Activated T-cell treated with anti-CD3 and anti-CD28 coated beads, Interleukin-2, amount 50 U/mL, for 72 hours (primary cell): ENCODE data around the gene LCA5L. TPM values are rescaled to one million over a fixed set of nuclear protein-coding genes. Genes with fewer than 3 reads are reported as not detected.
"Not testable (repeated sequence)": the region's sequence is repeated elsewhere in the genome, so short reads cannot be mapped to it uniquely, and the experiment has no call there.

ENCODE experiments used
- ATAC-seq, 2 donors: fragments of 150-1000 bp; cut with Tn5 transposase; replicated peaks in 1 of 2; 2 replicates each; pipeline ENCODE4 v1.10.0; 2021; ENCODE audit warnings: moderate library complexity in 2 of 2, mild to moderate bottlenecking in 1 of 2
- DNase-seq, 2 donors: peaks; one replicate each; pipeline ENCODE4 v3.0.0; 2021 to 2022; ENCODE audit warnings: mixed read lengths in 1 of 2
- H3K27ac Mint-ChIP-seq: one replicate; pipeline ENCODE4 v1.8.0; 2022; ENCODE audit warnings: mild to moderate bottlenecking, moderate library complexity, mixed read lengths
- H3K27me3 Mint-ChIP-seq: one replicate; pipeline ENCODE4 v1.8.0; 2022; ENCODE audit warnings: low read depth, mixed read lengths
- H3K36me3 Mint-ChIP-seq, 2 donors: one replicate each; pipeline ENCODE4 v1.8.0; 2022; ENCODE audit warnings: mixed read lengths in 2 of 2, mild to moderate bottlenecking in 1 of 2; ENCODE audit not compliant: insufficient read depth in 2 of 2
- H3K4me1 Mint-ChIP-seq: one replicate; pipeline ENCODE4 v1.8.0; 2022; ENCODE audit warnings: low read depth, mixed read lengths
- H3K4me3 Mint-ChIP-seq, 2 donors: one replicate each; pipeline ENCODE4 v1.8.0; 2022; ENCODE audit warnings: mild to moderate bottlenecking in 2 of 2, mixed read lengths in 2 of 2, moderate library complexity in 2 of 2
- H3K9me3 Mint-ChIP-seq, 2 donors: one replicate each; pipeline ENCODE4 v1.8.0; 2022; ENCODE audit warnings: mixed read lengths in 2 of 2
- total RNA-seq, 2 donors: library from RNA; stranded (reverse); gene quantifications; one replicate each; pipeline ENCODE4 v1.2.3, GENCODE V29; 2022

The LCA5L gene
- total RNA-seq, 2 donors from 2014 or later = 0.31 TPM; not detected in 1

- no peaks in the 10 kb centered on the region for H3K27me3 Mint-ChIP-seq
Observed at GRCh38 chr21:39377444-39378050, 68.0 kb downstream of the LCA5L start.

GRCh38 chr21:39375446-39375845 lies 70.1 kb downstream of the LCA5L start:
- DNase-seq (no peak), ATAC-seq (no peak)
- no peaks in the 10 kb centered on the region for H3K27me3 Mint-ChIP-seq
- no peaks in the 10 kb centered on the region for H3K9me3 Mint-ChIP-seq
- H3K27ac Mint-ChIP-seq = no peak overlapping the region
- H3K4me1 Mint-ChIP-seq = peaks cover 8% of the 10 kb centered on the region
- H3K4me3 Mint-ChIP-seq = no peak overlapping the region
- peaks cover 0 to 2% of the 10 kb centered on the region in 2 donors for H3K36me3 Mint-ChIP-seq

More at GRCh38 chr21:39377444-39378050, 68.0 kb downstream of the LCA5L start:
- Mint-ChIP-seq H3K4me1 (peaks cover 24% of the 10 kb centered on the region), H3K4me3 (peak overlapping the region in 1 of 2 donors; percentile 39), H3K27ac (no peak overlapping the region), H3K36me3 (peaks cover 2 to 3% of the 10 kb centered on the region in 2 donors), H3K9me3 (no peaks in the 10 kb centered on the region)
- ATAC-seq (peak in 1 of 2 donors; percentile 32), DNase-seq (no peak)

GRCh38 chr21:39374046-39374445 lies 71.5 kb downstream of the LCA5L start:
- no peak overlapping the region for H3K27ac Mint-ChIP-seq
- no peaks in the 10 kb centered on the region for H3K27me3 Mint-ChIP-seq
- H3K9me3 Mint-ChIP-seq = no peaks in the 10 kb centered on the region
- peaks cover 14% of the 10 kb centered on the region for H3K4me1 Mint-ChIP-seq
- no peak for ATAC-seq
- H3K36me3 Mint-ChIP-seq = no peaks in the 10 kb centered on the region
- DNase-seq = no peak
- H3K4me3 Mint-ChIP-seq = no peak overlapping the region

GRCh38 chr21:39373634-39374033 lies 71.9 kb downstream of the LCA5L start:
- Mint-ChIP-seq H3K27ac (no peak overlapping the region), H3K4me1 (peaks cover 14% of the 10 kb centered on the region), H3K27me3 (no peaks in the 10 kb centered on the region), H3K36me3 (no peaks in the 10 kb centered on the region), H3K4me3 (no peak overlapping the region), H3K9me3 (no peaks in the 10 kb centered on the region)
- ATAC-seq (peak in 1 of 2 donors; percentile 48), DNase-seq (no peak)

GRCh38 chr21:39369896-39370288 lies 75.7 kb downstream of the LCA5L start:
- H3K36me3 Mint-ChIP-seq, H3K27me3 Mint-ChIP-seq, H3K27ac Mint-ChIP-seq, H3K4me1 Mint-ChIP-seq, H3K9me3 Mint-ChIP-seq, H3K4me3 Mint-ChIP-seq, ATAC-seq, DNase-seq: not testable (repeated sequence)

GRCh38 chr21:39367783-39368182 lies 77.8 kb downstream of the LCA5L start:
- Mint-ChIP-seq H3K4me3 (no peak overlapping the region), H3K9me3 (no peaks in the 10 kb centered on the region), H3K27me3 (peaks cover 6% of the 10 kb centered on the region), H3K27ac (no peak overlapping the region), H3K36me3 (no peaks in the 10 kb centered on the region), H3K4me1 (peaks cover 9% of the 10 kb centered on the region)
- ATAC-seq (no peak), DNase-seq (no peak)

- no peak overlapping the region for H3K4me3 Mint-ChIP-seq
- no peak overlapping the region for H3K27ac Mint-ChIP-seq
- peaks cover 9% of the 10 kb centered on the region for H3K4me1 Mint-ChIP-seq
- H3K27me3 Mint-ChIP-seq = peaks cover 6% of the 10 kb centered on the region
- no peak for ATAC-seq
- H3K36me3 Mint-ChIP-seq = no peaks in the 10 kb centered on the region
- DNase-seq = no peak
- H3K9me3 Mint-ChIP-seq = no peaks in the 10 kb centered on the region
Observed at GRCh38 chr21:39366563-39366962, 79.0 kb downstream of the LCA5L start.

- H3K9me3 Mint-ChIP-seq = no peaks in the 10 kb centered on the region
- no peak for ATAC-seq
- H3K4me3 Mint-ChIP-seq = no peak overlapping the region
- H3K36me3 Mint-ChIP-seq = no peaks in the 10 kb centered on the region
- peaks cover under 1% of the 10 kb centered on the region for H3K4me1 Mint-ChIP-seq
- H3K27ac Mint-ChIP-seq = no peak overlapping the region
- no peak for DNase-seq
- H3K27me3 Mint-ChIP-seq = peaks cover 15% of the 10 kb centered on the region
Observed at GRCh38 chr21:39364949-39365348, 80.6 kb downstream of the LCA5L start.

GRCh38 chr21:39363607-39364555 lies 81.7 kb downstream of the LCA5L start:
- H3K4me1 Mint-ChIP-seq = no peaks in the 10 kb centered on the region
- no peak overlapping the region for H3K4me3 Mint-ChIP-seq
- DNase-seq (no peak), ATAC-seq (no peak)
- no peaks in the 10 kb centered on the region for H3K9me3 Mint-ChIP-seq
- H3K36me3 Mint-ChIP-seq = no peaks in the 10 kb centered on the region
- H3K27ac Mint-ChIP-seq = no peak overlapping the region
- H3K27me3 Mint-ChIP-seq = peaks cover 15% of the 10 kb centered on the region

- ATAC-seq = no peak
- Mint-ChIP-seq H3K27me3 (peaks cover 15% of the 10 kb centered on the region), H3K27ac (no peak overlapping the region), H3K36me3 (no peaks in the 10 kb centered on the region), H3K9me3 (no peaks in the 10 kb centered on the region), H3K4me3 (no peak overlapping the region), H3K4me1 (no peaks in the 10 kb centered on the region)
- DNase-seq = no peak
Observed at GRCh38 chr21:39362733-39363132, 82.8 kb downstream of the LCA5L start.

- H3K4me1 Mint-ChIP-seq = no peaks in the 10 kb centered on the region
- peaks cover 18% of the 10 kb centered on the region for H3K27me3 Mint-ChIP-seq
- no peak for ATAC-seq
- no peak overlapping the region for H3K4me3 Mint-ChIP-seq
- no peak for DNase-seq
- H3K36me3 Mint-ChIP-seq = no peaks in the 10 kb centered on the region
- H3K9me3 Mint-ChIP-seq = no peaks in the 10 kb centered on the region
- H3K27ac Mint-ChIP-seq = no peak overlapping the region
Observed at GRCh38 chr21:39359382-39359781, 86.2 kb downstream of the LCA5L start.
